ENCODE data around the gene NOP53. TPM values are rescaled to one million over a fixed set of nuclear protein-coding genes. Genes with fewer than 3 reads are reported as not detected.

Gene NOP53
- total and polyA plus RNA-seq, 2 donors (not counting 3 experiments of a cell fraction or from before 2014, with no cell fraction given): 119 to 150 TPM

DNA sequence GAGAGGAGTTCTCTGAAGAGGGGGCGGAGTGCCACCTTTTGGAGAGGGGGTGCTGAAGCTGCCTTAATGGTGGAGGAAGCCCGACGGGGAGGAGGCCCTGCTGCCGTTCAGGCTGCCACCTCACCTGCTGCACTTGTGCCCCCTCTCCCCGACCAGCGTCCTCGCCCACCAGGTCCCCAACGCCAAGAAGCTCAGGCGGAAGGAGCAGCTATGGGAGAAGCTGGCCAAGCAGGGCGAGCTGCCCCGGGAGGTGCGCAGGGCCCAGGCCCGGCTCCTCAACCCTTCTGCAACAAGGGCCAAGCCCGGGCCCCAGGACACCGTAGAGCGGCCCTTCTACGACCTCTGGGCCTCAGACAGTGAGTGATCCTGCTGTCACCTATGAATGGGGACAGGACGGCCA is 5.4 kb downstream of the NOP53 start:
- dilution Hi-C loops (cut with MboI; ENCODE audit: extremely low pct_ligation_motif_present, low sequenced_read_pairs): no loop called here

More for the DNA sequence above, 5.4 kb downstream of the NOP53 start:
- Histone ChIP-seq H2AFZ (ENCODE audit: low read depth, low read length) (no peak overlapping the region), H3K79me2 (ENCODE audit: control insufficient read depth, insufficient read depth, low read length) (peaks cover 34% of the 10 kb centered on the region), H3K9me1 (replicated peaks; ENCODE audit: control insufficient read depth, extremely low read depth, insufficient read depth, low read length) (no peaks in the 10 kb centered on the region), H3K4me1 (ENCODE audit: control insufficient read depth, extremely low read depth, insufficient read depth, low read length) (peaks cover 7% of the 10 kb centered on the region), H3K4me2 (ENCODE audit: insufficient read depth, low read length) (no peak overlapping the region), H3K9me3 (replicated peaks; ENCODE audit: control insufficient read depth, insufficient read depth, low read length) (no peaks in the 10 kb centered on the region), H3K9ac (replicated peaks; ENCODE audit: extremely low read depth, insufficient read depth, low read length) (no peak overlapping the region), H3K27me3 (ENCODE audit: control insufficient read depth in 2 of 2, insufficient read depth in 2 of 2, low read length in 2 of 2) (no peaks in the 10 kb centered on the region), H3K4me3 (replicated peaks in 1 of 3; ENCODE audit: insufficient read depth in 1 of 3, low read depth in 1 of 3, low read length in 3 of 3) (no peak overlapping the region), H3K36me3 (ENCODE audit: control insufficient read depth in 2 of 2, extremely low read depth in 1 of 2, insufficient read depth in 2 of 2, low read length in 2 of 2) (peaks cover 23 to 55% of the 10 kb centered on the region in 2 experiments), H4K20me1 (replicated peaks; ENCODE audit: control insufficient read depth, extremely low read depth, insufficient read depth, low read length) (no peaks in the 10 kb centered on the region), H3K27ac (ENCODE audit: insufficient read depth, low read depth, low read length) (no peak overlapping the region)
- POLR2A ChIA-PET: no interaction called here
- no peak for DNase-seq (ENCODE audit: low read depth, low spot score)
- CTCF ChIA-PET: interaction anchor here (0.9 to 8.7 kb wide), 3 partner anchors 32 to 43 kb away, joined by 3 to 258 read pairs (median 3); partner anchors contain the start of gene EHD2
- no TSS peak for BruUV-seq (replicated peaks)
- TF ChIP-seq CTCF (IDR thresholded peaks at IDR 0.05; ENCODE audit: extremely low read depth in 1 of 2, insufficient read depth in 1 of 2, low read depth in 1 of 2, low read length in 2 of 2): no peak
- no peak for FAIRE-seq
- intact Hi-C loops (cut with micrococcal nuclease): no loop called here

Measured in endothelial cell of umbilical vein (primary cell).